WTC11 (cell line): ENCODE measurements around the gene CTDNEP1.
A peak's percentile ranks its signal among the peaks of the same experiment; 100 is the strongest.

ENCODE experiments used
- CBFB ChIP-seq: sonication (generic); formaldehyde crosslinking; IDR thresholded peaks from 2 replicates; pipeline ENCODE4 v1.8.1; 2022; ENCODE audit warnings: mild to moderate bottlenecking, low read depth, missing genetic modification reagents
- CREM ChIP-seq: sonication (generic); formaldehyde crosslinking; IDR thresholded peaks from 2 replicates; pipeline ENCODE4 v1.8.1; 2022; ENCODE audit warnings: mild to moderate bottlenecking, missing genetic modification reagents, moderate library complexity
- HMGA2 ChIP-seq: fragments of 250-450 bp; sonication (Bioruptor Pico); IDR thresholded peaks from 2 replicates; pipeline ENCODE4 v1.4.0; 2021; ENCODE audit warnings: mild to moderate bottlenecking, moderate library complexity
- MXD4 ChIP-seq: fragments of 250-450 bp; sonication (Bioruptor Pico); IDR thresholded peaks from 2 replicates; pipeline ENCODE4 v1.8.0; 2021; ENCODE audit warnings: mild to moderate bottlenecking, moderate library complexity, borderline replicate concordance
- NFE2L1 ChIP-seq: sonication (generic); formaldehyde crosslinking; IDR thresholded peaks from 2 replicates; pipeline ENCODE4 v1.8.1; 2023; ENCODE audit warnings: missing genetic modification reagents
- NFYB ChIP-seq: sonication (generic); formaldehyde crosslinking; conservative IDR thresholded peaks from 2 replicates; pipeline ENCODE4 v1.8.0; 2022; ENCODE audit warnings: low read depth, missing genetic modification reagents
- PRRX2 ChIP-seq: fragments of 250-450 bp; sonication (Bioruptor Pico); IDR thresholded peaks from 2 replicates; pipeline ENCODE4 v1.8.0; 2021; ENCODE audit warnings: mild to moderate bottlenecking
- TP53 ChIP-seq: sonication (generic); formaldehyde crosslinking; IDR thresholded peaks from 2 replicates; pipeline ENCODE4 v1.8.1; 2023; ENCODE audit warnings: mild to moderate bottlenecking, missing genetic modification reagents
- TF ChIP-seq, protein P1 (sequence below): fragments of 200-600 bp; IDR thresholded peaks from 2 replicates; pipeline ENCODE4 v1.8.0; 2022; ENCODE audit warnings: antibody characterized with exemption
- TF ChIP-seq, protein P2 (sequence below): sonication (generic); formaldehyde crosslinking; IDR thresholded peaks from 2 replicates; pipeline ENCODE4 v1.8.0; 2022; ENCODE audit warnings: mild to moderate bottlenecking, missing genetic modification reagents
- TF ChIP-seq, protein P3 (sequence below): sonication (generic); formaldehyde crosslinking; IDR thresholded peaks from 2 replicates; pipeline ENCODE4 v1.8.1; 2023; ENCODE audit warnings: mild to moderate bottlenecking, missing genetic modification reagents, moderate library complexity

DNA sequence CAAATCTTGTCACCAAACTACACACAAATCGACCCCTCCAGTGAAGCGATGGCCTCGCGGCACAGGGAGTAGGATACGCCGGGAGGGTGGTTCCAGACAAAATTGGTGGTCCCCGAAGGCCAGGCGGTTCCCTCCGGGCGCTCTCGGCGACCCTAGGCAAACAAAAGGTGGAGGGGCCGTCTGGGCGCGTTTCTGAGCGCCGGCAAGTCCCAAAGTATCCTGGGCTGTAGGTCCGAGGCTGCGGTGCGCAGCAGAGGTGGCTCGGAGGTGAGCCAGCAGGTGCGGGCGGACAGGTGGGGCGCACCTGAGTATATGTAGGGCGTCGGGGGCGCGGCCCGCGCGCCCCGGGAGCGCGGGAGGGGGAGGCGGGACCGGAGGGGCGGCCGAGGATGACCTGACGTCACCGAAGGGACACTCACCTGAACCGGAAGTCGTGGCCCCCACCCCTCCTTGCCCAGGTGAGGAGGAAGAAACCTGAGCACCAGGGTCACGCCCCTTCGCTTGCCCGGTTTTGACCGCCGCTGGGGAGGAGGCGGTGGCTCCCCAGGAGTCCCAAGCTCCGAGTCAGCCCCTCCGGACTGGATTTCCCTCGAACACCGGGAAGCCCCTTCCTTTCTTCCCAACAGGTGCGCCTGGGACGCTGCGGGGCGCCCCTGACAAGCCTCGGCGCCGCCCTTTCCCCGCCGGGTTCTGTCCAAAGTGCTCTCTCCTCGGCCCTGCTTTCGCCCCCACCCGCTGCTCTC, 10.8 kb upstream of the CTDNEP1 start, which contains the start of gene CLDN7:
- TF ChIP-seq, protein P1, sequence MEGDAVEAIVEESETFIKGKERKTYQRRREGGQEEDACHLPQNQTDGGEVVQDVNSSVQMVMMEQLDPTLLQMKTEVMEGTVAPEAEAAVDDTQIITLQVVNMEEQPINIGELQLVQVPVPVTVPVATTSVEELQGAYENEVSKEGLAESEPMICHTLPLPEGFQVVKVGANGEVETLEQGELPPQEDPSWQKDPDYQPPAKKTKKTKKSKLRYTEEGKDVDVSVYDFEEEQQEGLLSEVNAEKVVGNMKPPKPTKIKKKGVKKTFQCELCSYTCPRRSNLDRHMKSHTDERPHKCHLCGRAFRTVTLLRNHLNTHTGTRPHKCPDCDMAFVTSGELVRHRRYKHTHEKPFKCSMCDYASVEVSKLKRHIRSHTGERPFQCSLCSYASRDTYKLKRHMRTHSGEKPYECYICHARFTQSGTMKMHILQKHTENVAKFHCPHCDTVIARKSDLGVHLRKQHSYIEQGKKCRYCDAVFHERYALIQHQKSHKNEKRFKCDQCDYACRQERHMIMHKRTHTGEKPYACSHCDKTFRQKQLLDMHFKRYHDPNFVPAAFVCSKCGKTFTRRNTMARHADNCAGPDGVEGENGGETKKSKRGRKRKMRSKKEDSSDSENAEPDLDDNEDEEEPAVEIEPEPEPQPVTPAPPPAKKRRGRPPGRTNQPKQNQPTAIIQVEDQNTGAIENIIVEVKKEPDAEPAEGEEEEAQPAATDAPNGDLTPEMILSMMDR, result no peak
- TF ChIP-seq CREM (CRISPR knock-in tag) (peak; percentile 71; the same call in 1 of the 2 replicates), CBFB (CRISPR knock-in tag) (no peak; the same call in 1 of the 2 replicates), HMGA2 (CRISPR knock-in tag) (no peak), PRRX2 (CRISPR knock-in tag) (no peak), NFYB (no peak), TP53 (no peak), NFE2L1 (CRISPR knock-in tag) (no peak), MXD4 (CRISPR knock-in tag) (no peak)
- TF ChIP-seq, protein P2, sequence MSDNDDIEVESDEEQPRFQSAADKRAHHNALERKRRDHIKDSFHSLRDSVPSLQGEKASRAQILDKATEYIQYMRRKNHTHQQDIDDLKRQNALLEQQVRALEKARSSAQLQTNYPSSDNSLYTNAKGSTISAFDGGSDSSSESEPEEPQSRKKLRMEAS (CRISPR knock-in tag), result peak; percentile 67; the same call in 1 of the 2 replicates
- TF ChIP-seq, protein P3, sequence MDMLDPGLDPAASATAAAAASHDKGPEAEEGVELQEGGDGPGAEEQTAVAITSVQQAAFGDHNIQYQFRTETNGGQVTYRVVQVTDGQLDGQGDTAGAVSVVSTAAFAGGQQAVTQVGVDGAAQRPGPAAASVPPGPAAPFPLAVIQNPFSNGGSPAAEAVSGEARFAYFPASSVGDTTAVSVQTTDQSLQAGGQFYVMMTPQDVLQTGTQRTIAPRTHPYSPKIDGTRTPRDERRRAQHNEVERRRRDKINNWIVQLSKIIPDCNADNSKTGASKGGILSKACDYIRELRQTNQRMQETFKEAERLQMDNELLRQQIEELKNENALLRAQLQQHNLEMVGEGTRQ, result peak; percentile 38
